ENCODE results near the gene ARFGAP2.

ARFGAP2 gene

DNA sequence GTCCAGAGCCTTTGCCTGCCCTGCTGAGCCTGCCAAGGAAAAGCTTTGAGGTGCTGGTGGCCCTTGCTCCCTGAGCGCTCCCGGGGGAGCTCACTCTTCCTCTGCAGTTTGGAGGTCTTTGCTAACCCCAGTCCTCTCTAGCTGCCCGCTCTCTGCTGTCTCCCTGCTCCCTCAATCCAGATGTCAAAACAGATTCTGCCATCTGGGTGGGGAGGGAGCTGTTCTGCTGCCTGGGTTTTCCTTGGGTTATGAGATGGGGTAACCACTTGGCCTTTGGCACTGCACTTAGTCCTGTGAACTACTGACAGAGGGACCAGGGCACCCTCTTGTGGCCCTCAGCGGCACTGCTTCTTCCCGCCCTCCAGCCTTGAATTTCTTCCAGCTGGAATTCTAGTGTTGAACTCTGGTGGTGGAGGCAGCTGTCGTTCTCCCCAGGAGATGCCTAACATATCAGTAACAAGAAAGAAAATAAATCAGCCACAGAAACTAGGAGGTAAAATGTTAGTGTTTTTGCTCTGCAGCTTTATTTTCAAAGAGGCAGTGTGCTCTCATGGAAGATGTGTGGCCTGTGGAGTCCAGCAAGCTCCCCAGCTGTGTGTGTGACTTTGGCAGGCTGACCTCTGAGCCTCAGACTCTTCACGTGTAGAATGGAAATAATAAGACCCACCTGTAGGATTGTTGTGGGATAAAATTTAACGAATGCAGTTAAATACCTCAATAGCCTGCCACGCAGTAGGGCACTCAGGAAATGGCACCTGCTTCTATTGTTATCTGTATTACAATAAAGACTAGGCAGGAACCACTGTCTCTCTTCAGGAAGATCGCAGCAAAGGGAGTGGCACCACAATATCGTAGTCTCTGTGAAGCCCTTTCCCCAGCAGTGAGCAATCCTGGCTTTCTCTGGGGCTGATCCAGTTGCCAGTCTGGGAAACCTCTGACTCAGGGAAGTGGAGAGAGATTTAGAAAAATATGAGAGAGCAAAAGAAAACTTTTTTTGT is 23.4 kb downstream of the ARFGAP2 start:
- no peaks in the 10 kb centered on the region for H3F3A ChIP-seq (ENCODE audit: insufficient read depth)
- no peak overlapping the region for H3K27ac ChIP-seq (ENCODE audit: low read depth, low read length)
- no peak overlapping the region for H2AFZ ChIP-seq (ENCODE audit: low read depth, low read length, severe bottlenecking)
- H3K9ac ChIP-seq (ENCODE audit: low read length), result no peak overlapping the region
- H3K9me3 ChIP-seq (ENCODE audit: insufficient read depth, low read length), result no peaks in the 10 kb centered on the region
- no peaks in the 10 kb centered on the region for H3K9me2 ChIP-seq (replicated peaks; ENCODE audit: insufficient read depth, low read length)
- no peak overlapping the region for H3K4me2 ChIP-seq (ENCODE audit: low read depth, low read length, poor library complexity, severe bottlenecking)
- H3K79me2 ChIP-seq (ENCODE audit: insufficient read depth, low read length), result no peaks in the 10 kb centered on the region
- H3K4me3 ChIP-seq (ENCODE audit: insufficient read depth, low read length, poor library complexity, severe bottlenecking), result no peak overlapping the region
- H3K27me3 ChIP-seq (ENCODE audit: low read length), result no peaks in the 10 kb centered on the region
- no peaks in the 10 kb centered on the region for H4K20me1 ChIP-seq (ENCODE audit: low read depth, low read length)
- TF ChIP-seq, protein P1, sequence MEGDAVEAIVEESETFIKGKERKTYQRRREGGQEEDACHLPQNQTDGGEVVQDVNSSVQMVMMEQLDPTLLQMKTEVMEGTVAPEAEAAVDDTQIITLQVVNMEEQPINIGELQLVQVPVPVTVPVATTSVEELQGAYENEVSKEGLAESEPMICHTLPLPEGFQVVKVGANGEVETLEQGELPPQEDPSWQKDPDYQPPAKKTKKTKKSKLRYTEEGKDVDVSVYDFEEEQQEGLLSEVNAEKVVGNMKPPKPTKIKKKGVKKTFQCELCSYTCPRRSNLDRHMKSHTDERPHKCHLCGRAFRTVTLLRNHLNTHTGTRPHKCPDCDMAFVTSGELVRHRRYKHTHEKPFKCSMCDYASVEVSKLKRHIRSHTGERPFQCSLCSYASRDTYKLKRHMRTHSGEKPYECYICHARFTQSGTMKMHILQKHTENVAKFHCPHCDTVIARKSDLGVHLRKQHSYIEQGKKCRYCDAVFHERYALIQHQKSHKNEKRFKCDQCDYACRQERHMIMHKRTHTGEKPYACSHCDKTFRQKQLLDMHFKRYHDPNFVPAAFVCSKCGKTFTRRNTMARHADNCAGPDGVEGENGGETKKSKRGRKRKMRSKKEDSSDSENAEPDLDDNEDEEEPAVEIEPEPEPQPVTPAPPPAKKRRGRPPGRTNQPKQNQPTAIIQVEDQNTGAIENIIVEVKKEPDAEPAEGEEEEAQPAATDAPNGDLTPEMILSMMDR (IDR thresholded peaks at IDR 0.05; ENCODE audit: insufficient read depth, low read length, poor library complexity, severe bottlenecking), result peak; percentile 96
- no peak for TF ChIP-seq EZH2phosphoT487 (conservative IDR thresholded peaks at IDR 0.05; ENCODE audit: low read length)
- no peaks in the 10 kb centered on the region for H3K36me3 ChIP-seq (ENCODE audit: low read length)

DNA sequence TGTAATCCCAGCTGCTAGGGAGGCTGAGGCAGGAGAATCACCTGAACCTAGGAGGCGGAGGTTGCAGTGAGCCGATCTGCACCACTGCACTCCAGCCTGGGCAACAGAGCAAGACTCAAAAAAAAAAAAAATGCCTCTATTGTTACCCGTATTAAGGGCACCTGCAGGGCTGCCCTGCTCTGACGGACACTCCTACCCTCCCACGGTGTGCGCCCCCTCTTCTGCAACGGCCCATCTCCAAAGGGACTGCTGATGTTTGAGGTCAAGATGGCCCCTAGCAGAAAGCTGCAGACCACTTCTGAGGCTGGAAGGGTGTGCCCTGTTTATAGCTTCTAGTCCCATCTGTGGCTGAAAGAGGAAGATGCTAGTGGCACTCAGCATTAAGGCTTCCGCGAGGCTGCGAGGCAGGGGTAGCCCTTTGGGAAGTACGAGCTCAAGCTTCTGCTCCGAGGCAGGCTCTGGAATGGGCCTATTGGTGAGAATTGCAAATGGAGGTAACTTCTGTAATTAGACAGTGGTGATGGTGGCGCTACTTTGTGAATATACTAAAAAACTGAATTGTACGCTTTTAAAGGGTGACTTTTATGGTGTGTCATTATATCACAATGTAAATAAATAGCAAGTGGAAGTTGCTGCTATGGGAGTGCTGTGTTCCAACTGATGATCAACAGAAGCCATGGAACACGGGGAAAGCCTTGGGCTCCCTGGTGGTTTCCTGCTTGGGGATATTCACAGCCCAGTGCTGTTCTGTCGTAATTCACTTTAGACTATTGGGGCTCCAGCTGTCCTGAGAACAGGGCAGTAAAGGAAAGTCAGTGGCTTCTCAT is 24.3 kb downstream of the ARFGAP2 start:
- Histone ChIP-seq H3K9me2 (replicated peaks; ENCODE audit: insufficient read depth, low read length) (no peaks in the 10 kb centered on the region), H2AFZ (ENCODE audit: low read depth, low read length, severe bottlenecking) (no peak overlapping the region), H3K4me3 (ENCODE audit: insufficient read depth, low read length, poor library complexity, severe bottlenecking) (no peak overlapping the region)

DNA sequence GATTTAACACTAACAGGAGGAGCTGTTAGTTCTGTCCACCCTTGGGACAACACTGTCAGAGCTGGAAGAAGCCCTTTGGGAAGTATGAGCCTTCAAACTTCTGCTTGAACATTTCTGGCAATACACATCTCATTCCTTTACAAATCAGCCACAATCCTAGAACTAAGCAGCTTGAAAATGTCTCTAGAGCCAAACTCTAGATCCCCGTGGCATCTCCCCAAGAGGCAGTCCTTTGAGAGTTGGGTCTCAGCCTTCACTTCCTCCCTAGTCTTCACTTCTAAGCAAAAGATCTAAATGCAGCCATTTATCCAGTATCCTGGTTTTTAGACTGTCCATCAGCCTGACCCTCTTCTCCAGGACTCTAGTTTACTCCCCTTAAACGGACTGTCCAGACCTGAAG is 26.9 kb downstream of the ARFGAP2 start:
- Histone ChIP-seq H4K20me1 (ENCODE audit: low read depth, low read length) (no peaks in the 10 kb centered on the region), H3F3A (ENCODE audit: insufficient read depth) (no peaks in the 10 kb centered on the region), H3K36me3 (ENCODE audit: low read length) (no peaks in the 10 kb centered on the region), H3K9me3 (ENCODE audit: insufficient read depth, low read length) (no peaks in the 10 kb centered on the region), H2AFZ (ENCODE audit: low read depth, low read length, severe bottlenecking) (no peak overlapping the region), H3K79me2 (ENCODE audit: insufficient read depth, low read length) (no peaks in the 10 kb centered on the region), H3K4me2 (ENCODE audit: low read depth, low read length, poor library complexity, severe bottlenecking) (no peak overlapping the region), H3K4me3 (ENCODE audit: insufficient read depth, low read length, poor library complexity, severe bottlenecking) (no peak overlapping the region), H3K27me3 (ENCODE audit: low read length) (no peaks in the 10 kb centered on the region), H3K9me2 (replicated peaks; ENCODE audit: insufficient read depth, low read length) (no peaks in the 10 kb centered on the region), H3K27ac (ENCODE audit: low read depth, low read length) (no peak overlapping the region), H3K9ac (ENCODE audit: low read length) (no peak overlapping the region)
- TF ChIP-seq EZH2phosphoT487 (conservative IDR thresholded peaks at IDR 0.05; ENCODE audit: low read length), result no peak
- TF ChIP-seq, protein P1 (IDR thresholded peaks at IDR 0.05; ENCODE audit: insufficient read depth, low read length, poor library complexity, severe bottlenecking), result no peak

More for the DNA sequence above, 24.3 kb downstream of the ARFGAP2 start:
- Histone ChIP-seq H3K27ac (ENCODE audit: low read depth, low read length) (no peak overlapping the region), H3K36me3 (ENCODE audit: low read length) (no peaks in the 10 kb centered on the region), H3K9ac (ENCODE audit: low read length) (no peak overlapping the region), H3F3A (ENCODE audit: insufficient read depth) (no peaks in the 10 kb centered on the region), H3K4me2 (ENCODE audit: low read depth, low read length, poor library complexity, severe bottlenecking) (no peak overlapping the region), H3K79me2 (ENCODE audit: insufficient read depth, low read length) (no peaks in the 10 kb centered on the region), H4K20me1 (ENCODE audit: low read depth, low read length) (no peaks in the 10 kb centered on the region), H3K9me3 (ENCODE audit: insufficient read depth, low read length) (no peaks in the 10 kb centered on the region), H3K27me3 (ENCODE audit: low read length) (no peaks in the 10 kb centered on the region)
- no peak for TF ChIP-seq EZH2phosphoT487 (conservative IDR thresholded peaks at IDR 0.05; ENCODE audit: low read length)
- TF ChIP-seq, protein P1 (IDR thresholded peaks at IDR 0.05; ENCODE audit: insufficient read depth, low read length, poor library complexity, severe bottlenecking), result no peak

Measured in SU-DHL-6 (cell line).